CD14-positive monocyte (primary cell): ENCODE measurements around the gene XIRP1. TPM values are rescaled to one million over a fixed set of nuclear protein-coding genes. Genes with fewer than 3 reads are reported as not detected.
A peak's percentile ranks its signal among the peaks of the same experiment; 100 is the strongest.

Experiments
- DNase-seq, 3 donors: peaks; one replicate each; pipeline ENCODE4 v3.0.0-alpha.2; 2011 to 2022
- H2AFZ ChIP-seq: 2 replicates; pipeline ENCODE4 v1.6.0; 2012; ENCODE audit warnings: mild to moderate bottlenecking, low read depth, low read length, inconsistent platforms; ENCODE audit not compliant: insufficient read depth, poor library complexity, severe bottlenecking
- H3K27ac ChIP-seq, 2 donors: 1 replicate in 1 of 2; 2 replicates in 1 of 2; pipeline ENCODE4 v1.5.1; 2012 to 2013; ENCODE audit warnings: low read length in 2 of 2, control low read depth in 1 of 2, inconsistent platforms in 1 of 2, low read depth in 1 of 2, mild to moderate bottlenecking in 1 of 2
- H3K27me3 ChIP-seq, 2 donors: one replicate each; pipeline versions ENCODE4 v1.6.0 to v1.6.1; 2011 to 2013; ENCODE audit warnings: low read length in 2 of 2; ENCODE audit not compliant: control insufficient read depth in 2 of 2, insufficient read depth in 2 of 2
- H3K36me3 ChIP-seq, 2 donors: replicated peaks in 1 of 2; 1 replicate in 1 of 2; 2 replicates in 1 of 2; pipeline versions ENCODE4 v1.5.1 to v1.6.1; 2012 to 2013; ENCODE audit warnings: low read length in 2 of 2, control low read depth in 1 of 2, inconsistent platforms in 1 of 2, mild to moderate bottlenecking in 1 of 2; ENCODE audit not compliant: insufficient read depth in 2 of 2, control insufficient read depth in 1 of 2
- H3K4me1 ChIP-seq, 2 donors: 1 replicate in 1 of 2; 2 replicates in 1 of 2; pipeline versions ENCODE4 v1.5.1 to v1.6.1; 2012 to 2013; ENCODE audit warnings: low read length in 2 of 2, control low read depth in 1 of 2, inconsistent platforms in 1 of 2, mild to moderate bottlenecking in 1 of 2, moderate library complexity in 1 of 2; ENCODE audit not compliant: insufficient read depth in 2 of 2, control insufficient read depth in 1 of 2
- H3K4me2 ChIP-seq: replicated peaks from 2 replicates; pipeline ENCODE3; 2012; ENCODE audit warnings: low read length, moderate library complexity, mild to moderate bottlenecking; ENCODE audit not compliant: poor library complexity, severe bottlenecking; ENCODE audit errors: extremely low read depth
- H3K4me3 ChIP-seq, 3 experiments: fragments of 200-600 bp in 1 of 3; sonication (generic) in 1 of 3; replicated peaks in 1 of 3; 1 replicate in 2 of 3; 2 replicates in 1 of 3; pipeline ENCODE4 v1.5.1; 2011 to 2013; ENCODE audit warnings: low read length in 3 of 3, mild to moderate bottlenecking in 3 of 3, control low read depth in 2 of 3, low read depth in 2 of 3, inconsistent platforms in 1 of 3, moderate library complexity in 1 of 3
- H3K79me2 ChIP-seq: 2 replicates; pipeline ENCODE4 v1.6.0; 2012; ENCODE audit warnings: mild to moderate bottlenecking, control low read depth, inconsistent platforms, low read length, moderate library complexity; ENCODE audit not compliant: insufficient read depth
- H3K9ac ChIP-seq: 2 replicates; pipeline ENCODE4 v1.6.0; 2017; ENCODE audit warnings: low read length, mild to moderate bottlenecking; ENCODE audit not compliant: insufficient read depth, poor library complexity, severe bottlenecking
- H3K9me3 ChIP-seq, 2 donors: replicated peaks in 1 of 2; 1 replicate in 1 of 2; 2 replicates in 1 of 2; pipeline versions ENCODE4 v1.5.1 to v1.6.1; 2012 to 2013; ENCODE audit warnings: low read length in 2 of 2, control low read depth in 1 of 2; ENCODE audit not compliant: control insufficient read depth in 1 of 2, insufficient read depth in 1 of 2
- H4K20me1 ChIP-seq: 2 replicates; pipeline ENCODE4 v1.6.0; 2012; ENCODE audit warnings: mild to moderate bottlenecking, low read length, control low read depth, moderate library complexity; ENCODE audit not compliant: insufficient read depth
- H3K27ac Mint-ChIP-seq, 7 donors: one replicate each; pipeline ENCODE4 v1.8.0; 2020; ENCODE audit warnings: mild to moderate bottlenecking in 7 of 7, mixed read lengths in 7 of 7, moderate library complexity in 6 of 7, inconsistent platforms in 2 of 7
- H3K27me3 Mint-ChIP-seq, 3 donors: one replicate each; pipeline ENCODE4 v1.8.0; 2021 to 2022; ENCODE audit warnings: low read depth in 3 of 3, mild to moderate bottlenecking in 3 of 3, mixed read lengths in 3 of 3, moderate library complexity in 3 of 3, inconsistent platforms in 1 of 3
- H3K36me3 Mint-ChIP-seq, 2 donors: one replicate each; pipeline ENCODE4 v1.8.0; 2020; ENCODE audit warnings: mixed read lengths in 2 of 2, inconsistent platforms in 1 of 2, mild to moderate bottlenecking in 1 of 2
- H3K4me1 Mint-ChIP-seq: one replicate; pipeline ENCODE4 v1.8.0; 2020; ENCODE audit warnings: mild to moderate bottlenecking, mixed read lengths
- H3K4me3 Mint-ChIP-seq, 2 donors: one replicate each; pipeline ENCODE4 v1.8.0; 2020; ENCODE audit warnings: mild to moderate bottlenecking in 2 of 2, mixed read lengths in 2 of 2, moderate library complexity in 1 of 2
- H3K9me3 Mint-ChIP-seq, 7 donors: one replicate each; pipeline ENCODE4 v1.8.0; 2020 to 2022; ENCODE audit warnings: mixed read lengths in 7 of 7, mild to moderate bottlenecking in 6 of 7, moderate library complexity in 6 of 7, inconsistent platforms in 2 of 7
- WGBS: methylation state at CpG from one replicate; pipeline ENCODE4 v1.1.5; 2013; ENCODE audit warnings: missing lambda C conversion rate; ENCODE audit not compliant: insufficient coverage; 5-methylcytosine and 5-hydroxymethylcytosine counted together
- intact Hi-C, 2 donors: fragments of 100-400 bp; cut with micrococcal nuclease; formaldehyde crosslinking; loops; one replicate each; pipeline versions ENCODE4 v1.15.0 to v1.15.1; 2023
- polyA plus RNA-seq, 3 donors: library from polyadenylated mRNA; depleted of rRNA in 1 of 3; unstranded in 2 of 3; stranded (reverse) in 1 of 3; fragments of 300-500 nt in 2 of 3; fragments of >200 nt in 1 of 3; fragmentation: Illumina TruSeq in 2 of 3; gene quantifications; 1 replicate in 2 of 3; 2 replicates in 1 of 3; pipeline ENCODE4 v1.2.3, GENCODE V29; 2012 to 2021
- TF ChIP-seq, protein P1 (sequence below): fragments of 200-600 bp; IDR thresholded peaks from one replicate; pipeline ENCODE4 v1.8.0; 2022; ENCODE audit warnings: antibody characterized with exemption, mild to moderate bottlenecking

Gene XIRP1
- polyA plus RNA-seq, 3 donors: not detected

DNA sequence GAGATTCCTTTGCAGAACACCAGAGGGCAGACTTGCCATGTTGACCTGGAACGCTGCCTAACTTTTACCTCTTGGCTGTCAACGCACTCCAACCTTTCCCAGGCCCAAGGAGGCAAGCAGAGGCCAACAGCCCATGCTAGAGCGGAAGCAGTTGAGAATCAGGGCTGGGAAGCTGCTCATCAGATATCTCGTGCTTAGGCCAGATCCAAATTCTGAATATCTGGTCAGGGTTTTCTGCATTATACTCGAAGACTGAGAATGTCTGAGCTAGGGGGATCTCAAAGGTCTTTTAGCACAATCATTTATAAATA, 2.5 kb downstream of the XIRP1 start:
- Histone ChIP-seq H3K4me1 (no peaks in the 10 kb centered on the region), H3K27me3 (no peaks in the 10 kb centered on the region), H3K36me3 (no peaks in the 10 kb centered on the region), H4K20me1 (no peaks in the 10 kb centered on the region), H3K79me2 (no peaks in the 10 kb centered on the region), H3K4me3 (no peak overlapping the region), H2AFZ (no peak overlapping the region), H3K4me2 (no peak overlapping the region), H3K9me3 (no peaks in the 10 kb centered on the region), H3K9ac (no peak overlapping the region), H3K27ac (no peak overlapping the region)
- intact Hi-C loops: loop anchor here (1.0 to 2.0 kb wide), 3 partner anchors 98 to 102 kb away; no protein-coding TSS in a partner anchor
- peaks cover 8% of the 10 kb centered on the region for H3K4me1 Mint-ChIP-seq
- no peaks in the 10 kb centered on the region for H3K36me3 Mint-ChIP-seq
- peak overlapping the region in 2 of 7 donors; percentile 3 to 73 for H3K27ac Mint-ChIP-seq
- peaks cover 0 to 3% (median 0%) of the 10 kb centered on the region in 7 donors for H3K9me3 Mint-ChIP-seq
- WGBS: 24% methylated on average over 4 of the region's 5 CpGs
- H3K4me3 Mint-ChIP-seq: no peak overlapping the region
- TF ChIP-seq, protein P1, sequence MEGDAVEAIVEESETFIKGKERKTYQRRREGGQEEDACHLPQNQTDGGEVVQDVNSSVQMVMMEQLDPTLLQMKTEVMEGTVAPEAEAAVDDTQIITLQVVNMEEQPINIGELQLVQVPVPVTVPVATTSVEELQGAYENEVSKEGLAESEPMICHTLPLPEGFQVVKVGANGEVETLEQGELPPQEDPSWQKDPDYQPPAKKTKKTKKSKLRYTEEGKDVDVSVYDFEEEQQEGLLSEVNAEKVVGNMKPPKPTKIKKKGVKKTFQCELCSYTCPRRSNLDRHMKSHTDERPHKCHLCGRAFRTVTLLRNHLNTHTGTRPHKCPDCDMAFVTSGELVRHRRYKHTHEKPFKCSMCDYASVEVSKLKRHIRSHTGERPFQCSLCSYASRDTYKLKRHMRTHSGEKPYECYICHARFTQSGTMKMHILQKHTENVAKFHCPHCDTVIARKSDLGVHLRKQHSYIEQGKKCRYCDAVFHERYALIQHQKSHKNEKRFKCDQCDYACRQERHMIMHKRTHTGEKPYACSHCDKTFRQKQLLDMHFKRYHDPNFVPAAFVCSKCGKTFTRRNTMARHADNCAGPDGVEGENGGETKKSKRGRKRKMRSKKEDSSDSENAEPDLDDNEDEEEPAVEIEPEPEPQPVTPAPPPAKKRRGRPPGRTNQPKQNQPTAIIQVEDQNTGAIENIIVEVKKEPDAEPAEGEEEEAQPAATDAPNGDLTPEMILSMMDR: peak; percentile 78
- peak; percentile 64 to 78 (median 76) for DNase-seq
- H3K27me3 Mint-ChIP-seq: peaks cover 0 to 4% (median 0%) of the 10 kb centered on the region in 3 donors

DNA sequence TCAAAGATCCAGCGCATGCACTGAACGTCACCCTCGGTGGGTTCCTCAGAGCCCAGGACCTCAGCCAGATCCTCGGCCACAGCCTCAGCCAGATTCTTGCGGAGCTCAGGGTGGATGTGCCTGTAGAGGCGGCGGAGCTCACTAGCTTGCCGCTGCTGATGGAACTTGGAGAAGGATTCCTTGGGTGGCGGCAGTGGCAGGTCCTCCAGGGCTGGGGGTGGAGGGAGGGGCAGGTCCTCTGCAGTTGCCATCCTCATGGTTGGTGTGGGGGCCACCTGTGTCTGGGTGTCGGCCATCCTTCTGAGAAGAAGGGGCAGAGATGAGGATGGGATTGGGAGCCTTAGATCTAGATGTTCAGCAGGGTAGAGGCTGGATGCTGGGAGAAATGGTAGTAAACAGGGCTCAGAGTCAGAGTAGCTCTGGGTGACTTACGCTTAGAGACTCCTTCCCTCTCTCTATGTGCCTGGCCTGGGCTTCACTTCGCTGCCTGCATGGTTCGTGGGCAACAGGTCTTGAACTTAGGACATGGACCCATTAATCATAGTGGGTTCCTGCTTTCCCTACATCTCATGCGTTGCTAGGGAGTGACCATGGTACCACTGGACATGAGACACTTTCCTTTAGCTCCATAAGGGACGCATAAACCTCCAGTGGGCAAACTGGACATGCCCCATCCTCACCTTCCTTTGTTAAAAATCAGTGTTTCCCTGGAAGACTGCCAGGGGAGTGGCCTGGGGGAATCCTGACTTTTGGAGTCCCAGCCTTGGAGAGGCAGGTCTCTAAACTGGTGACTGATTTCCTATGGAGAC, 3.0 kb downstream of the XIRP1 start:
- Mint-ChIP-seq H3K36me3 (no peaks in the 10 kb centered on the region), H3K4me3 (no peak overlapping the region), H3K9me3 (peaks cover 0 to 3% (median 0%) of the 10 kb centered on the region in 7 donors), H3K27ac (no peak overlapping the region), H3K27me3 (peaks cover 0 to 4% (median 0%) of the 10 kb centered on the region in 3 donors), H3K4me1 (peaks cover 8% of the 10 kb centered on the region)
- DNase-seq: no peak
- Histone ChIP-seq H3K4me2 (no peak overlapping the region), H3K79me2 (no peaks in the 10 kb centered on the region), H3K9me3 (no peaks in the 10 kb centered on the region), H4K20me1 (no peaks in the 10 kb centered on the region), H3K4me1 (no peaks in the 10 kb centered on the region), H3K4me3 (no peak overlapping the region), H3K9ac (no peak overlapping the region), H3K27me3 (no peaks in the 10 kb centered on the region), H3K36me3 (no peaks in the 10 kb centered on the region), H2AFZ (no peak overlapping the region), H3K27ac (no peak overlapping the region)
- WGBS: 88% methylated on average over 15 of the region's 15 CpGs
- intact Hi-C loops: loop anchor here (1.0 to 2.0 kb wide), 3 partner anchors 99 to 103 kb away; no protein-coding TSS in a partner anchor
- TF ChIP-seq, protein P1: no peak
